Measurements from ENCODE around the gene SEZ6L.

The SEZ6L gene

GRCh38 chr22:26377170-26377830 is 208.0 kb downstream of the SEZ6L start:
- CTCF ChIA-PET: interaction anchor here (0.6 to 1.2 kb wide), 3 partner anchors 48 to 289 kb away, joined by 3 to 5 read pairs (median 3); no protein-coding TSS in a partner anchor
- no peak for TF ChIP-seq CTCF (conservative IDR thresholded peaks at IDR 0.05; ENCODE audit: low read depth)
- H3K27ac ChIP-seq: no peak overlapping the region
- DNase-seq (ENCODE audit: low spot score): no peak
- POLR2A ChIA-PET (ENCODE audit: low non-redundant PET): no interaction called here

- DNase-seq (ENCODE audit: low spot score): no peak
- ChIA-PET POLR2A (ENCODE audit: low non-redundant PET) (no interaction called here), CTCF (interaction anchor here (0.7 kb wide), 1 partner anchor 90 kb away, joined by 3 read pairs; no protein-coding TSS in a partner anchor)
- no peak overlapping the region for H3K27ac ChIP-seq
- no peak for TF ChIP-seq CTCF (conservative IDR thresholded peaks at IDR 0.05; ENCODE audit: low read depth)
Measured at GRCh38 chr22:26380072-26380830, 211.0 kb downstream of the SEZ6L start.

- no peak overlapping the region for H3K27ac ChIP-seq
- no peak for TF ChIP-seq CTCF (conservative IDR thresholded peaks at IDR 0.05; ENCODE audit: low read depth)
- POLR2A ChIA-PET (ENCODE audit: low non-redundant PET): interaction anchor here (0.7 kb wide), 1 partner anchor 121 kb away, joined by 6 read pairs; no protein-coding TSS in a partner anchor
- CTCF ChIA-PET: interaction anchor here (0.5 kb wide), 1 partner anchor 130 kb away, joined by 3 read pairs; no protein-coding TSS in a partner anchor
- no peak for DNase-seq (ENCODE audit: low spot score)
Measured at GRCh38 chr22:26382782-26383181, 213.5 kb downstream of the SEZ6L start.

GRCh38 chr22:26383968-26384556 is 214.8 kb downstream of the SEZ6L start:
- TF ChIP-seq CTCF (conservative IDR thresholded peaks at IDR 0.05; ENCODE audit: low read depth): no peak
- DNase-seq (ENCODE audit: low spot score): no peak
- CTCF ChIA-PET: interaction anchor here (0.5 kb wide), 1 partner anchor 20 kb away, joined by 3 read pairs; no protein-coding TSS in a partner anchor
- H3K27ac ChIP-seq: no peak overlapping the region
- POLR2A ChIA-PET (ENCODE audit: low non-redundant PET): no interaction called here

GRCh38 chr22:26385164-26385563 is 215.9 kb downstream of the SEZ6L start:
- CTCF ChIA-PET: interaction anchor here (0.8 kb wide), 1 partner anchor 21 kb away, joined by 3 read pairs; no protein-coding TSS in a partner anchor
- DNase-seq (ENCODE audit: low spot score): no peak
- TF ChIP-seq CTCF (conservative IDR thresholded peaks at IDR 0.05; ENCODE audit: low read depth): no peak
- no peak overlapping the region for H3K27ac ChIP-seq
- POLR2A ChIA-PET (ENCODE audit: low non-redundant PET): no interaction called here

GRCh38 chr22:26389125-26389524 is 219.9 kb downstream of the SEZ6L start:
- no peak for TF ChIP-seq CTCF (conservative IDR thresholded peaks at IDR 0.05; ENCODE audit: low read depth)
- H3K27ac ChIP-seq: no peak overlapping the region
- ChIA-PET CTCF (interaction anchor here (0.9 kb wide), 1 partner anchor 73 kb away, joined by 6 read pairs; no protein-coding TSS in a partner anchor), POLR2A (ENCODE audit: low non-redundant PET) (no interaction called here)
- DNase-seq (ENCODE audit: low spot score): no peak

Measured in RWPE1 (cell line).